Lower leg skin (tissue), 3 donors: Measurements from ENCODE around the gene ABCG1.

Experiments used
- CTCF ChIP-seq, 3 donors: fragments of 450-650 bp; IDR thresholded peaks; one replicate each; pipeline ENCODE4 v1.5.1; 2016; ENCODE audit warnings: antibody characterized with exemption in 3 of 3, mild to moderate bottlenecking in 3 of 3, moderate library complexity in 2 of 3
- POLR2A ChIP-seq, 2 donors: fragments of 450-650 bp; IDR thresholded peaks; one replicate each; pipeline ENCODE4 v1.6.1; 2016 to 2017; ENCODE audit warnings: antibody characterized with exemption in 2 of 2, mild to moderate bottlenecking in 1 of 2, moderate library complexity in 1 of 2

GRCh38 chr21:42176859-42177258 is 42.1 kb upstream of the ABCG1 start:
- no peak for TF ChIP-seq CTCF (IDR thresholded peaks at IDR 0.05)
- TF ChIP-seq POLR2A (IDR thresholded peaks at IDR 0.05), result no peak
